AG09309 (cell line): ENCODE measurements around the gene RBP2.

Source experiments
- DNase-seq: peaks from one replicate; pipeline ENCODE4 v3.0.0-alpha.2; 2010; ENCODE audit warnings: low read depth
- H3K4me3 ChIP-seq: 2 replicates; pipeline ENCODE4 v1.5.1; 2011; ENCODE audit warnings: mild to moderate bottlenecking, low read depth, low read length, moderate library complexity; ENCODE audit not compliant: control insufficient read depth
- TF ChIP-seq, protein P1 (sequence below): IDR thresholded peaks from 2 replicates; pipeline ENCODE4 v1.5.1; 2011; ENCODE audit warnings: mild to moderate bottlenecking, low read depth, low read length, inconsistent platforms; ENCODE audit not compliant: insufficient read depth, control insufficient read depth; ENCODE audit errors: missing control alignments

Gene RBP2

DNA sequence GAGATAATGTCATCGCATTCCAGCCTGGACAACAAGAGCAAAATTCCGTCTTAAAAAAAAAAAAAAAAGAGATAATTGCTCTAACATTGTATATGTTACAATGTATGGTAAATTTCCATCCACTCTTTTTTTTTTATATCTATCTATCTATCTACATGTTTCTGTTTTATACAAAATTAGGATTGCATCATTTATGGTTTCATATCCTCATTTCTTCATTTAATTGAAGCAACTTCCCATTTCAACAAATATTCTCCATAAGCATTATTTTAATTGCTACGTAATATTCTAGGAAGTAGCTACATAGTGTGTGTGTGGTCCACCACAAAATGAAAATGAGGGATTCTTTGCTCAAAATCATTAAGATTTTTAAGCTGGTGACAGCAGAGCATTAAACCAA, 44.8 kb upstream of the RBP2 start:
- TF ChIP-seq, protein P1, sequence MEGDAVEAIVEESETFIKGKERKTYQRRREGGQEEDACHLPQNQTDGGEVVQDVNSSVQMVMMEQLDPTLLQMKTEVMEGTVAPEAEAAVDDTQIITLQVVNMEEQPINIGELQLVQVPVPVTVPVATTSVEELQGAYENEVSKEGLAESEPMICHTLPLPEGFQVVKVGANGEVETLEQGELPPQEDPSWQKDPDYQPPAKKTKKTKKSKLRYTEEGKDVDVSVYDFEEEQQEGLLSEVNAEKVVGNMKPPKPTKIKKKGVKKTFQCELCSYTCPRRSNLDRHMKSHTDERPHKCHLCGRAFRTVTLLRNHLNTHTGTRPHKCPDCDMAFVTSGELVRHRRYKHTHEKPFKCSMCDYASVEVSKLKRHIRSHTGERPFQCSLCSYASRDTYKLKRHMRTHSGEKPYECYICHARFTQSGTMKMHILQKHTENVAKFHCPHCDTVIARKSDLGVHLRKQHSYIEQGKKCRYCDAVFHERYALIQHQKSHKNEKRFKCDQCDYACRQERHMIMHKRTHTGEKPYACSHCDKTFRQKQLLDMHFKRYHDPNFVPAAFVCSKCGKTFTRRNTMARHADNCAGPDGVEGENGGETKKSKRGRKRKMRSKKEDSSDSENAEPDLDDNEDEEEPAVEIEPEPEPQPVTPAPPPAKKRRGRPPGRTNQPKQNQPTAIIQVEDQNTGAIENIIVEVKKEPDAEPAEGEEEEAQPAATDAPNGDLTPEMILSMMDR: no peak
- no peak overlapping the region for H3K4me3 ChIP-seq
- DNase-seq: no peak

DNA sequence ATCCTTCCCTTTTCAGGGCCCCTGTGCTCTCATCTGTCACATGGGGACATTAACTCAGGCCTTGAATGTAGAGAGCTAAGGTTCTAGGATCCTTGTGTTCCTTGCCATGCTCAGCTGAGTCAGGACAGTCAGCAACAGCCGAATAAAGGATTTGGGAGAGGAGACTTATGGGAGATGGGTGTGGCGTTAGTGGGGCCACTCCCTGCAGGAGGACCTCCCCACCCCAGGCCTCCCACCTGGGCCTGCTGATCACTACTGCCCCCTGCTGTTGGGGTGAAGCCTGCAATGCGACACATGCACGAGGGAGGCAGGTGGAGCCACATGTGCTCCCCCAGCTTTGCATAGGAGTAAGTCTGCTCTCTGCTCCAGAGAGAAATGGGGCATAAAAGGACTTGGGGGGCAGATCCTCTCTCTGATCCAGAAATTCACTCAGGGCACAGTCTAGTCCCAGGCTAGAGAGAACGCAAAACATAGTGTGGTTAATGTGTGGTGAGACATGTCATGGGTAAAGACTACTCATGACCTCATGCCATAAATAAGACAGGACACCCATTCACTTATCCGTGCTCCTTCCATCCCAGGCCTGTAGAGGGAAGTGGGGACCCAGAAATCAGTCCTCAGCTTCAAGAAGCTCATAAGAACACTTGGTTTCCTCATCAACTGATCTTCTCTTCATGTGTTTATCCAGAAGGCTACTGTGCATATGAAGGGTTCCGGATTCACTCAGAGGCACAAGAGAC, 43.9 kb upstream of the RBP2 start:
- DNase-seq: no peak
- no peak overlapping the region for H3K4me3 ChIP-seq
- TF ChIP-seq, protein P1: peak; percentile 19

DNA sequence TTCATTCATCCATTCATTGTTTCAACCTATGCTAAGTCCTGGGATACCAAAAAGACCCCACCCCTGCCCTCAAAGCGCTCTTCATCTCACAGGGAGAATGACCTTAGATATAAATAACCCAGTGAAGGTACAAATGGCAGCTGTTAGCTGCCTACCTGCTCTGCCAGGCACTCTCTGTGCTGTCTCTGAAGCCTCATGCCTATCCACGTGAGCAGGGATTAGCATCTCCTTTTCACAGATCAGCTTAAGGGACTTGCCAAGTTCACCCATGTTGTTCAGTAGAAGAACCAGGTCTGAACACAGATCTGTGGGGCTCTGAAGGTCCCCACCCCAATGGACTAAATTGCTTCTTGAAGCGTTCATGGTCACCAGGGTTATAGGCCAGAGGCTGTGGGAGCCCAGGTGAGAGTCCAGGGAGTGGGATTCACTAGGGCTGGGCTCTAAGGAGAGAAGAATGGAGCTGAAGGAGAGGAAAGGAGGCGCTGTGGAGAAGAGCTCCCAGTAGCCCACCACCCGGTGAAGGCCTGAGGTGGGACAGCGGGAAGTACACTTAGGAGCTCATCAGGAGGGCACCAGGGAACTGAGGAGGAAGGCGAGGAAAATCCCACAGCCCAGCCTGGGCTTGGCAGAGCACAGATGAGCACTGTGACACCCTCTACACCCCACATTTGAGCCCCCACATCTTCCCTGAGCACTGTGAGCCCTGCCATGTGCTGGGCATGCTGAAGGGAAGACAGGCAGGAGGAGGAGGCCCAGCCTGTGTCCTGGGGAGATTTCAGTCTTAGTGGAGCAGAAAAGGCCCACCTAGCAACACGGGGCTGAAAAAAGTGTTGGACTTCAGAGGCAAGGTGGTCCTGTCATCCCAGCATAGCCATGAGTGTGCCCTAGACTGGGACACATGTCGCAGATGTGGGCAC, 42.9 kb upstream of the RBP2 start:
- TF ChIP-seq, protein P1: no peak
- no peak for DNase-seq
- no peak overlapping the region for H3K4me3 ChIP-seq

DNA sequence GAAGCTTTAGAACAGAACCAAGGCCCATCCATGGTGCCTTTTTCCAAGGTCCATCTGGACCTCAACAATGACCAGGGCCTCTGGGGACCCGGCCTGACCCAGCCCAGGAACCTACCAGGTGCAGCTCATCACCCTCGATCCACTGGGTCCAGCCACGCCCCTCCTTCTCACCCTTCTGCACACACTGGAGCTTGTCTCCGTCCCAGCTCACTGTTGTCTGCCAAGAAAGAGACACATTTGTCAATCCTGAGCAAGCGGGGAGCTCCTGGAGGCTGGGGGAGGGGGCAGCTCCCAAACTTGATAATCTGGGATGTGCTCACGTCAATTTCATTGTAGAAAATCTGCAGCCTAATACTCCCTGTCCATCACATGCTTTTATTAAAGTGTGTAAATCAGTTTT, 42.0 kb upstream of the RBP2 start:
- DNase-seq: no peak
- TF ChIP-seq, protein P1: no peak
- no peak overlapping the region for H3K4me3 ChIP-seq

DNA sequence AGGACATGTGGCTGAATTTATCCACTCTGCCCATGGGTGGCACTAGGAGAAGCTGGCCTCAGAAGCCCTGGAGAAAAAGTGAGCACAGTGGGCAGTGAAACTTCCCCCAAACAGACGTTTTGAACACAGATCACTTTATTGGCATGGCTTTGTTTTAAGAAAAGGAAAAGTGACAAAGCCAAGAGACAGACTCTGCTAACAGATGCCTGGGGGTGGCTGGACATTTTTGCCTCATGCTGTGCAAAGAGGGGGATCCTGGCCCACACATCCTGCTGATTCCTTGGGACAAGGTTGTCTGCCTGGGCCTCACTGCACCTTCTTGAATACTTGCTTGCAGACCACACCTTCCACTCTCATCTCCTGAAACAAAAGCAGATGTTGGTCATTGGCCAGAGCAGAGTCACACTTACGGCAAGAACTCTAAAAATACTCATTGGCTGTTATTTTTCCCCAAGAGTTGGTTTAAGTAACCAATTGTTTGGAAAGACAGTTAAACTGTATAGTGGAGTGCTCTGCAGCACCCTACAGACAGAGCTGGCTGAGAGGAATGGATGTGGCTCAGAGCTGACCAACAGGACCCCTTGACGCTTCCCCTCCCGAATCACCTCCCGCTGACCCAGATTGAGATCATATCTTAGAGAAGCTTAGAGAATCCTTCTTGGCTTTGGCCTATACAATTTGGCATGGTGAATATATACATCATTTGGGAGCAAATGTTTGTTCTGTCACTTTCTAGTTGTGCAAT, 41.2 kb upstream of the RBP2 start:
- TF ChIP-seq, protein P1: no peak
- no peak for DNase-seq
- no peak overlapping the region for H3K4me3 ChIP-seq

DNA sequence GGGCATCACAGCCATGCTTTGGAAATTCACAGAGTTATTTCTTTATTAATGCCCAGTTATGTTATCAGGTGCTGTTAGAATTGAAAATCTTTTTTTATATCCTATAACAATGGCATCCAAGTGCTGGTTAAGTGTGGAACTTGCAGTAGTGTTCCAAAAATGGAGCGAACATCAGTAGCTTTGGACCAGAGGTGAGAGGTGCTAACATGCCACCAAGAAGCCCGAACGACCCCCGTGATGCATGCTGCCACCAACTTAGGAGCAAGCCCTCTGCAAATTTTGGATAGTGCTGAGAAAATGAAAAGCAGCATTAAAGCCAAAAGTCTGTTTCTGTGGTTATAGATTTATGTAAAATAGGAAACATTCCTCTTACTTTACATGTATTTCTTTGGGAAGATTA, 38.4 kb upstream of the RBP2 start:
- TF ChIP-seq, protein P1: no peak
- no peak overlapping the region for H3K4me3 ChIP-seq
- no peak for DNase-seq
